ENCODE results near the gene TMEM247.

DNA sequence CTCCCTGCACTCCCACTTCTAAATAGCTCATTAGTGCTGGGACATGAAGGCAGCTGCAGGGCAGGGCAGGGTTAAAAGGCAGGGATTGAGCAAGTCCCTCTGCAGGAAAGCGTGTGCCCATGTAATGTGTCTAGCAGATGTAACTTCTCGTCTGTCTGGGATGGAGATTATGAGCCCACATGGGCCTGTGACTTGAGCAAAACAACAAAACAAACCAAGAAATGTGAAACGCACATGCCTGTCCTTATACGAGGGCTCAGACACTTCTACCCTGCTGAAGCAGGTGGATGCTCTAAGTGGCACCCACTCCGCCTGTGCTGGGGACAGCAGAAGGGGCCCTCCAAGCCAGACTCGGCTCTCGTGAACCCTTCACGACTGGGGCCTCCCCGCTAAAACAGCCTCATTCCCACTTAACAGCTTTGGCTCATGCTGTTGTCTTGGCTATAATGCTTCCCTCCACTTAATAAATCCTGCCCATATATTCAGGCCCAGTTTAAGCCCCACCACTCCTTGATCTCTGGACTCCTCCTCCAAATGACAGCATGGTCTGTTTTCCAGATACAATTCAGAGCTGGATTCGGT, 40.9 kb downstream of the TMEM247 start:
- TF ChIP-seq, protein P1, sequence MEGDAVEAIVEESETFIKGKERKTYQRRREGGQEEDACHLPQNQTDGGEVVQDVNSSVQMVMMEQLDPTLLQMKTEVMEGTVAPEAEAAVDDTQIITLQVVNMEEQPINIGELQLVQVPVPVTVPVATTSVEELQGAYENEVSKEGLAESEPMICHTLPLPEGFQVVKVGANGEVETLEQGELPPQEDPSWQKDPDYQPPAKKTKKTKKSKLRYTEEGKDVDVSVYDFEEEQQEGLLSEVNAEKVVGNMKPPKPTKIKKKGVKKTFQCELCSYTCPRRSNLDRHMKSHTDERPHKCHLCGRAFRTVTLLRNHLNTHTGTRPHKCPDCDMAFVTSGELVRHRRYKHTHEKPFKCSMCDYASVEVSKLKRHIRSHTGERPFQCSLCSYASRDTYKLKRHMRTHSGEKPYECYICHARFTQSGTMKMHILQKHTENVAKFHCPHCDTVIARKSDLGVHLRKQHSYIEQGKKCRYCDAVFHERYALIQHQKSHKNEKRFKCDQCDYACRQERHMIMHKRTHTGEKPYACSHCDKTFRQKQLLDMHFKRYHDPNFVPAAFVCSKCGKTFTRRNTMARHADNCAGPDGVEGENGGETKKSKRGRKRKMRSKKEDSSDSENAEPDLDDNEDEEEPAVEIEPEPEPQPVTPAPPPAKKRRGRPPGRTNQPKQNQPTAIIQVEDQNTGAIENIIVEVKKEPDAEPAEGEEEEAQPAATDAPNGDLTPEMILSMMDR (IDR thresholded peaks at IDR 0.05) = no peak
- no peak for TF ChIP-seq POLR2A (IDR thresholded peaks at IDR 0.05)

Data from Peyer's patch (tissue), 4 donors.